HCT116 (cell line): Measurements from ENCODE around the gene KIAA1614. TPM values are rescaled to one million over a fixed set of nuclear protein-coding genes. Genes with fewer than 3 reads are reported as not detected.

Experiments
- ATAC-seq: fragments of 200-7000 bp; cut with Tn5 transposase; 2 replicates; pipeline ENCODE4 v1.9.1; 2020; ENCODE audit warnings: mild to moderate bottlenecking, moderate library complexity
- BruUV-seq: library from RNA; stranded (reverse); fragments of 400-500 nt; replicated peaks from 2 replicates; lab custom pipeline; 2021; lab: Mats Ljungman, UMichigan
- CTCF ChIA-PET: fragments of 300-600 bp; sonication (Branson Sonifier 250); formaldehyde crosslinking; loops from one replicate; lab custom pipeline; 2021; ENCODE audit warnings: antibody characterized with exemption; lab: Charles Lee
- POLR2A ChIA-PET: fragments of 300-600, 350-600 bp; sonication (Branson Sonifier 250); formaldehyde crosslinking; loops from one replicate; lab custom pipeline; 2021; ENCODE audit warnings: antibody characterized with exemption; lab: Charles Lee
- RAD21 ChIA-PET, 2 experiments: fragments of 300-600 bp; sonication (Branson Sonifier 250); formaldehyde crosslinking; loops; one replicate each; lab custom pipeline; 2023; ENCODE audit warnings: low total read pairs in 2 of 2; ENCODE audit not compliant: uncharacterized antibody in 2 of 2, unreplicated experiment in 2 of 2, low non-redundant PET in 1 of 2; lab: Charles Lee
- DNase-seq: peaks from one replicate; pipeline ENCODE4 v3.0.0-alpha.2; 2010; ENCODE audit warnings: low read depth, low spot score
- H2AFZ ChIP-seq: fragments of 200-600 bp; shearing (Covaris generic), sonication (generic); 2 replicates; pipeline ENCODE4 v1.6.1; 2017; ENCODE audit warnings: low read depth, mixed run types, mixed read lengths, antibody characterized with exemption, low read length; ENCODE audit not compliant: poor library complexity, severe bottlenecking
- H3K27ac ChIP-seq: 2 replicates; pipeline ENCODE4 v1.5.1; 2012; ENCODE audit warnings: low read depth, low read length
- H3K27me3 ChIP-seq: fragments of 200-600 bp; sonication (generic); 2 replicates; pipeline ENCODE4 v1.6.1; 2016; ENCODE audit warnings: mixed run types, low read length, mixed read lengths; ENCODE audit not compliant: insufficient read depth
- H3K36me3 ChIP-seq, 2 experiments: fragments of 200-500 bp in 1 of 2; fragments of 200-600 bp in 1 of 2; sonication (Bioruptor generic) in 1 of 2; sonication (generic) in 1 of 2; 2 replicates each; pipeline versions ENCODE4 v1.5.1 to v1.6.1; 2014 to 2016; ENCODE audit warnings: low read length in 2 of 2, inconsistent platforms in 1 of 2, mixed read lengths in 1 of 2, mixed run types in 1 of 2; ENCODE audit not compliant: insufficient read depth in 2 of 2, control insufficient read depth in 1 of 2
- H3K4me1 ChIP-seq, 2 experiments: fragments of 200-600 bp in 1 of 2; sonication (generic) in 1 of 2; 2 replicates each; pipeline versions ENCODE4 v1.5.1 to v1.6.1; 2012 to 2017; ENCODE audit warnings: low read length in 2 of 2, inconsistent platforms in 1 of 2, mild to moderate bottlenecking in 1 of 2, mixed read lengths in 1 of 2, mixed run types in 1 of 2, moderate library complexity in 1 of 2; ENCODE audit not compliant: insufficient read depth in 2 of 2, control insufficient read depth in 1 of 2
- H3K4me2 ChIP-seq: fragments of 200-600 bp; sonication (generic); 2 replicates; pipeline ENCODE4 v1.6.1; 2017; ENCODE audit warnings: mixed run types, low read length, mixed read lengths
- H3K4me3 ChIP-seq, 2 experiments: fragments of 200-600 bp in 1 of 2; sonication (generic) in 1 of 2; replicated peaks in 1 of 2; 2 replicates each; pipeline ENCODE4 v1.5.1; 2011 to 2016; ENCODE audit warnings: low read length in 2 of 2, control low read depth in 1 of 2, low read depth in 1 of 2, mild to moderate bottlenecking in 1 of 2, mixed read lengths in 1 of 2, mixed run types in 1 of 2
- H3K79me2 ChIP-seq: fragments of 200-600 bp; sonication (generic); 2 replicates; pipeline ENCODE4 v1.6.1; 2017; ENCODE audit warnings: mild to moderate bottlenecking, mixed run types, low read length, moderate library complexity, mixed read lengths; ENCODE audit not compliant: insufficient read depth
- H3K9ac ChIP-seq: fragments of 200-600 bp; sonication (generic); 2 replicates; pipeline ENCODE4 v1.6.1; 2016; ENCODE audit warnings: low read length, mixed read lengths
- H3K9me2 ChIP-seq: fragments of 200-600 bp; sonication (generic), shearing (Covaris generic); 2 replicates; pipeline ENCODE4 v1.6.1; 2017; ENCODE audit warnings: mixed run types, mild to moderate bottlenecking, moderate library complexity; ENCODE audit not compliant: insufficient read depth
- H3K9me3 ChIP-seq, 2 experiments: fragments of 200-500 bp in 1 of 2; fragments of 200-600 bp in 1 of 2; sonication (Bioruptor generic) in 1 of 2; sonication (generic) in 1 of 2; 2 replicates each; pipeline ENCODE4 v1.6.1; 2014 to 2017; ENCODE audit warnings: low read length in 2 of 2, mixed read lengths in 2 of 2, inconsistent platforms in 1 of 2, low read depth in 1 of 2, mild to moderate bottlenecking in 1 of 2, mixed run types in 1 of 2, moderate library complexity in 1 of 2; ENCODE audit not compliant: control insufficient read depth in 1 of 2, insufficient read depth in 1 of 2
- H4K20me1 ChIP-seq: fragments of 200-600 bp; sonication (generic), shearing (Covaris generic); 2 replicates; pipeline ENCODE4 v1.6.1; 2017; ENCODE audit warnings: mixed run types, mild to moderate bottlenecking, moderate library complexity; ENCODE audit not compliant: insufficient read depth
- ATF3 ChIP-seq: IDR thresholded peaks from 2 replicates; pipeline ENCODE4 v1.6.1; 2012
- CTCF ChIP-seq, 3 experiments: fragments of 200-600 bp in 1 of 3; sonication (generic) in 1 of 3; IDR thresholded peaks in 2 of 3; conservative IDR thresholded peaks in 1 of 3; 2 replicates each; pipeline ENCODE4 v1.5.1; 2012 to 2017; ENCODE audit warnings: low read depth in 2 of 3, low read length in 2 of 3, antibody characterized with exemption in 1 of 3, borderline replicate concordance in 1 of 3, control low read depth in 1 of 3, mild to moderate bottlenecking in 1 of 3, mixed read lengths in 1 of 3, mixed run types in 1 of 3, moderate library complexity in 1 of 3; ENCODE audit not compliant: insufficient read depth in 1 of 3
- EGR1 ChIP-seq: IDR thresholded peaks from 2 replicates; pipeline ENCODE4 v1.6.1; 2012; ENCODE audit warnings: low read depth
- ELF1 ChIP-seq: IDR thresholded peaks from 2 replicates; pipeline ENCODE4 v1.6.1; 2012; ENCODE audit warnings: low read depth, borderline replicate concordance
- EZH2phosphoT487 ChIP-seq: fragments of 200-600 bp; IDR thresholded peaks from 2 replicates; pipeline ENCODE4 v1.6.1; 2018; ENCODE audit warnings: antibody characterized with exemption, borderline replicate concordance
- FOSL1 ChIP-seq: IDR thresholded peaks from 2 replicates; pipeline ENCODE4 v1.6.1; 2012; ENCODE audit warnings: low read depth
- JUND ChIP-seq: IDR thresholded peaks from 2 replicates; pipeline ENCODE4 v1.6.1; 2012
- POLR2A ChIP-seq: IDR thresholded peaks from 2 replicates; pipeline ENCODE4 v1.7.0; 2011; ENCODE audit warnings: borderline replicate concordance; ENCODE audit not compliant: insufficient read depth, insufficient read length; ENCODE audit errors: extremely low read depth
- POLR2AphosphoS5 ChIP-seq: IDR thresholded peaks from 2 replicates; pipeline ENCODE4 v1.6.1; 2011; ENCODE audit warnings: mild to moderate bottlenecking, low read depth, low read length, moderate library complexity
- RAD21 ChIP-seq: IDR thresholded peaks from 2 replicates; pipeline ENCODE4 v1.6.1; 2012; ENCODE audit warnings: low read depth, mild to moderate bottlenecking
- SIN3A ChIP-seq: IDR thresholded peaks from 2 replicates; pipeline ENCODE4 v1.6.1; 2012; ENCODE audit warnings: low read depth
- SRF ChIP-seq: IDR thresholded peaks from 2 replicates; pipeline ENCODE4 v1.6.1; 2012; ENCODE audit warnings: low read depth
- TCF7L2 ChIP-seq: IDR thresholded peaks from 2 replicates; pipeline ENCODE4 v1.7.0; 2011; ENCODE audit warnings: borderline replicate concordance, inconsistent platforms; ENCODE audit not compliant: insufficient read depth, insufficient read length; ENCODE audit errors: extremely low read depth
- YY1 ChIP-seq: IDR thresholded peaks from 2 replicates; pipeline ENCODE4 v1.6.1; 2011; ENCODE audit warnings: low read length, low read depth, moderate library complexity, mild to moderate bottlenecking; ENCODE audit not compliant: insufficient replicate concordance; ENCODE audit errors: extremely low read depth
- ZNF274 ChIP-seq: fragments of 200-500 bp; sonication (Bioruptor generic); IDR thresholded peaks from 2 replicates; pipeline ENCODE4 v1.6.1; 2014; ENCODE audit warnings: mild to moderate bottlenecking, low read depth, low read length, inconsistent platforms
- intact Hi-C: fragments of 100-400 bp; cut with micrococcal nuclease; formaldehyde crosslinking; loops from 2 replicates; pipeline ENCODE4 v1.10.0; 2022
- total RNA-seq: library from RNA; stranded (reverse); gene quantifications from one replicate; pipeline ENCODE4 v1.2.1, GENCODE V29; 2021; ENCODE audit not compliant: unreplicated experiment

The KIAA1614 gene
- total RNA-seq, 1 experiment from 2014 or later = 0.25 TPM

- no peak for DNase-seq
- Histone ChIP-seq H3K4me2 (no peak overlapping the region), H3K27ac (no peak overlapping the region), H2AFZ (no peak overlapping the region), H3K4me3 (no peak overlapping the region), H3K79me2 (no peaks in the 10 kb centered on the region), H4K20me1 (no peaks in the 10 kb centered on the region), H3K27me3 (no peaks in the 10 kb centered on the region), H3K36me3 (no peaks in the 10 kb centered on the region), H3K4me1 (peaks cover 0 to 4% of the 10 kb centered on the region in 2 experiments; a peak in 1 of 4 replicates), H3K9me3 (no peaks in the 10 kb centered on the region), H3K9me2 (no peaks in the 10 kb centered on the region), H3K9ac (no peak overlapping the region)
- TF ChIP-seq ELF1 (no peak), SRF (no peak), POLR2AphosphoS5 (no peak), ATF3 (no peak), JUND (no peak), FOSL1 (no peak), SIN3A (no peak), EGR1 (no peak), RAD21 (no peak), EZH2phosphoT487 (no peak), CTCF (IDR thresholded peaks at IDR 0.05 in 2 of 3, conservative IDR thresholded peaks at IDR 0.05 in 1 of 3; ENCODE audit: borderline replicate concordance in 1 of 3, insufficient read depth in 1 of 3, low read depth in 2 of 3, low read length in 2 of 3) (no peak), POLR2A (no peak), ZNF274 (no peak), YY1 (no peak), TCF7L2 (no peak)
- ChIA-PET POLR2A (no interaction called here), RAD21 (no interaction called here), CTCF (interaction anchor here (1.3 kb wide), 1 partner anchor 254 kb away, joined by 4 read pairs; no protein-coding TSS in a partner anchor)
- BruUV-seq = no TSS peak
- no peak for ATAC-seq
- intact Hi-C loops = loop anchor here (10.0 kb wide), 1 partner anchor 537 kb away; no protein-coding TSS in a partner anchor
These were observed 24.9 kb upstream of the KIAA1614 start for GRCh38 chr1:180887841-180888240.
